ENCODE measurements around the gene CTNNA3.

- TF ChIP-seq POLR2A (IDR thresholded peaks at IDR 0.05) (no peak), CTCF (IDR thresholded peaks at IDR 0.05) (no peak)
Measured at GRCh38 chr10:66886848-66887247, 809.1 kb downstream of the CTNNA3 start.
